ENCODE results near the gene SPG7. TPM values are rescaled to one million over a fixed set of nuclear protein-coding genes. Genes with fewer than 3 reads are reported as not detected.

Gene SPG7
- total and polyA plus RNA-seq, 4 donors, result 34.5 to 102 (median 49.5) TPM

DNA sequence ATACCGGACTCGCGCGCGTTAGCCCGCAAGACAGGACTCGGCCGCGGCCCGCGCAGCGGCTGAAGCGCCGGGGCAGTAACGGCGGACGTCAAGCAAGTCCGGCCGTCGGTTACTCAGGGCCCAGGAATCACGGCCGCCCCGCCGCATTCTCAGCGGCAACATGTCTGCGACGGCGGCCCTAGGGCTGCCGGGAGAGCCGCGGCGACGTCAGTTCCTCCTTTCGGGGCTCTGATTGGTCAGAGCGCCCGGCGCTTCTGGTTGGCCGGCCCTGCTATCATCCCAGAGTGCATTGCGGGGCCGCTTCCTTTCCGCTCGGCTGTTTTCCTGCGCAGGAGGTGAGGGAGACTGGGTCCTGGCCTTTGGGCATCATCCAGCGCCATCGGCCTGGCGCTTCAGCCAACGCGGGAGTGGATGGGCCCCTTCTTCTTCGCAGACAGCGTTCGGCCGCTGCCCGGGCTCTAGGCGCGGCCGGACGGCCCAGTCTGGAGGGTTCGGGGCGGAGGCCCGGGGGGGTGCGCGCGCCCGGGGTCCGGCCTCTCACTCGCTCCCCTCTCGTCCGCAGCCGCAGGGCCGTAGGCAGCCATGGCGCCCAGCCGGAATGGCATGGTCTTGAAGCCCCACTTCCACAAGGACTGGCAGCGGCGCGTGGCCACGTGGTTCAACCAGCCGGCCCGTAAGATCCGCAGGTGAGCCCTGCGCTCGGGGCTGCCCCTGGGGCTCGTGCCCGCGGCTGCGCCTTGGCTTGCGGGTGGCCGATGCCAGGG, 52.4 kb downstream of the SPG7 start, which contains the start of gene RPL13 (continued):
- TF ChIP-seq, protein P1, sequence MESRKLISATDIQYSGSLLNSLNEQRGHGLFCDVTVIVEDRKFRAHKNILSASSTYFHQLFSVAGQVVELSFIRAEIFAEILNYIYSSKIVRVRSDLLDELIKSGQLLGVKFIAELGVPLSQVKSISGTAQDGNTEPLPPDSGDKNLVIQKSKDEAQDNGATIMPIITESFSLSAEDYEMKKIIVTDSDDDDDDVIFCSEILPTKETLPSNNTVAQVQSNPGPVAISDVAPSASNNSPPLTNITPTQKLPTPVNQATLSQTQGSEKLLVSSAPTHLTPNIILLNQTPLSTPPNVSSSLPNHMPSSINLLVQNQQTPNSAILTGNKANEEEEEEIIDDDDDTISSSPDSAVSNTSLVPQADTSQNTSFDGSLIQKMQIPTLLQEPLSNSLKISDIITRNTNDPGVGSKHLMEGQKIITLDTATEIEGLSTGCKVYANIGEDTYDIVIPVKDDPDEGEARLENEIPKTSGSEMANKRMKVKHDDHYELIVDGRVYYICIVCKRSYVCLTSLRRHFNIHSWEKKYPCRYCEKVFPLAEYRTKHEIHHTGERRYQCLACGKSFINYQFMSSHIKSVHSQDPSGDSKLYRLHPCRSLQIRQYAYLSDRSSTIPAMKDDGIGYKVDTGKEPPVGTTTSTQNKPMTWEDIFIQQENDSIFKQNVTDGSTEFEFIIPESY (IDR thresholded peaks at IDR 0.05), result no peak
- TF ChIP-seq EGR1 (IDR thresholded peaks at IDR 0.05; ENCODE audit: low read depth in 2 of 2), result peak in 1 of 2 donors; percentile 54
- TF ChIP-seq RAD21 (IDR thresholded peaks at IDR 0.05), result no peak
- TF ChIP-seq NR2F2 (IDR thresholded peaks at IDR 0.05), result no peak
- no peak for TF ChIP-seq RXRA (IDR thresholded peaks at IDR 0.05)
- TF ChIP-seq, protein P2, sequence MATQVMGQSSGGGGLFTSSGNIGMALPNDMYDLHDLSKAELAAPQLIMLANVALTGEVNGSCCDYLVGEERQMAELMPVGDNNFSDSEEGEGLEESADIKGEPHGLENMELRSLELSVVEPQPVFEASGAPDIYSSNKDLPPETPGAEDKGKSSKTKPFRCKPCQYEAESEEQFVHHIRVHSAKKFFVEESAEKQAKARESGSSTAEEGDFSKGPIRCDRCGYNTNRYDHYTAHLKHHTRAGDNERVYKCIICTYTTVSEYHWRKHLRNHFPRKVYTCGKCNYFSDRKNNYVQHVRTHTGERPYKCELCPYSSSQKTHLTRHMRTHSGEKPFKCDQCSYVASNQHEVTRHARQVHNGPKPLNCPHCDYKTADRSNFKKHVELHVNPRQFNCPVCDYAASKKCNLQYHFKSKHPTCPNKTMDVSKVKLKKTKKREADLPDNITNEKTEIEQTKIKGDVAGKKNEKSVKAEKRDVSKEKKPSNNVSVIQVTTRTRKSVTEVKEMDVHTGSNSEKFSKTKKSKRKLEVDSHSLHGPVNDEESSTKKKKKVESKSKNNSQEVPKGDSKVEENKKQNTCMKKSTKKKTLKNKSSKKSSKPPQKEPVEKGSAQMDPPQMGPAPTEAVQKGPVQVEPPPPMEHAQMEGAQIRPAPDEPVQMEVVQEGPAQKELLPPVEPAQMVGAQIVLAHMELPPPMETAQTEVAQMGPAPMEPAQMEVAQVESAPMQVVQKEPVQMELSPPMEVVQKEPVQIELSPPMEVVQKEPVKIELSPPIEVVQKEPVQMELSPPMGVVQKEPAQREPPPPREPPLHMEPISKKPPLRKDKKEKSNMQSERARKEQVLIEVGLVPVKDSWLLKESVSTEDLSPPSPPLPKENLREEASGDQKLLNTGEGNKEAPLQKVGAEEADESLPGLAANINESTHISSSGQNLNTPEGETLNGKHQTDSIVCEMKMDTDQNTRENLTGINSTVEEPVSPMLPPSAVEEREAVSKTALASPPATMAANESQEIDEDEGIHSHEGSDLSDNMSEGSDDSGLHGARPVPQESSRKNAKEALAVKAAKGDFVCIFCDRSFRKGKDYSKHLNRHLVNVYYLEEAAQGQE (IDR thresholded peaks at IDR 0.05), result peak; percentile 96
- peak; percentile 29 for TF ChIP-seq FOXA1 (IDR thresholded peaks at IDR 0.05)

DNA sequence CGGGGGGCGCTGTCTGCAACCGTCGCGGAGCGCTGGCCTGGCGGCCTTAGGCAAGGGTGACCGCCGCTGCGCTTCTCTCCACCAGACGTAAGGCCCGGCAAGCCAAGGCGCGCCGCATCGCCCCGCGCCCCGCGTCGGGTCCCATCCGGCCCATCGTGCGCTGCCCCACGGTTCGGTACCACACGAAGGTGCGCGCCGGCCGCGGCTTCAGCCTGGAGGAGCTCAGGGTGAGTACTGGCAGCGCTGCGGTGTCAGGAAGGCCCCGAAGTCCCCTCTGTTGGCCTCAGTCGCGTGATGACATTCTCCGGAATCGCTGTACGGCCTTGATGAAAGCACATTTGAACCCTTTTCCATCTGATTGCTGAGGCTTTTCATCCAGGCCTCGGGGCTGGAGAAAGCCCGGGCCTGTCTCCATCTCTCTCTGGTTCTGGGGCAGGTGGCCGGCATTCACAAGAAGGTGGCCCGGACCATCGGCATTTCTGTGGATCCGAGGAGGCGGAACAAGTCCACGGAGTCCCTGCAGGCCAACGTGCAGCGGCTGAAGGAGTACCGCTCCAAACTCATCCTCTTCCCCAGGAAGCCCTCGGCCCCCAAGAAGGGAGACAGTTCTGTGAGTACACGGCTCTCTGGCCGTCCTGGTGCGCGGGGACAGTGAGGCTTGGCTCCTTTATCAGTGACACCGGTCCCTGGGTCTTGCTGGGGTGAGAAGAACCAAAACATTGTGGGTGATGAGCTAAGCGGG, 53.1 kb downstream of the SPG7 start:
- peaks cover 8 to 27% (median 25%) of the 10 kb centered on the region in 4 donors for H3K36me3 ChIP-seq (ENCODE audit: control insufficient read depth in 4 of 4, insufficient read depth in 3 of 4, low read depth in 1 of 4, low read length in 3 of 4)
- peak overlapping the region; percentile 94 to 97 for H3K27ac ChIP-seq (ENCODE audit: low read depth in 1 of 2, low read length in 2 of 2)
- H3K9me3 ChIP-seq (ENCODE audit: control insufficient read depth in 4 of 4, low read length in 3 of 4), result no peaks in the 10 kb centered on the region
- H3K4me3 ChIP-seq (ENCODE audit: low read depth in 1 of 3, low read length in 3 of 3), result peak overlapping the region; percentile 64 to 90 (median 87)
- no peak for TF ChIP-seq SP1 (IDR thresholded peaks at IDR 0.05)
- no peak for TF ChIP-seq FOXA2 (IDR thresholded peaks at IDR 0.05)
- no peak for TF ChIP-seq FOXA1 (IDR thresholded peaks at IDR 0.05)
- TF ChIP-seq, protein P3, sequence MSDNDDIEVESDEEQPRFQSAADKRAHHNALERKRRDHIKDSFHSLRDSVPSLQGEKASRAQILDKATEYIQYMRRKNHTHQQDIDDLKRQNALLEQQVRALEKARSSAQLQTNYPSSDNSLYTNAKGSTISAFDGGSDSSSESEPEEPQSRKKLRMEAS (IDR thresholded peaks at IDR 0.05), result no peak
- TF ChIP-seq, protein P4, sequence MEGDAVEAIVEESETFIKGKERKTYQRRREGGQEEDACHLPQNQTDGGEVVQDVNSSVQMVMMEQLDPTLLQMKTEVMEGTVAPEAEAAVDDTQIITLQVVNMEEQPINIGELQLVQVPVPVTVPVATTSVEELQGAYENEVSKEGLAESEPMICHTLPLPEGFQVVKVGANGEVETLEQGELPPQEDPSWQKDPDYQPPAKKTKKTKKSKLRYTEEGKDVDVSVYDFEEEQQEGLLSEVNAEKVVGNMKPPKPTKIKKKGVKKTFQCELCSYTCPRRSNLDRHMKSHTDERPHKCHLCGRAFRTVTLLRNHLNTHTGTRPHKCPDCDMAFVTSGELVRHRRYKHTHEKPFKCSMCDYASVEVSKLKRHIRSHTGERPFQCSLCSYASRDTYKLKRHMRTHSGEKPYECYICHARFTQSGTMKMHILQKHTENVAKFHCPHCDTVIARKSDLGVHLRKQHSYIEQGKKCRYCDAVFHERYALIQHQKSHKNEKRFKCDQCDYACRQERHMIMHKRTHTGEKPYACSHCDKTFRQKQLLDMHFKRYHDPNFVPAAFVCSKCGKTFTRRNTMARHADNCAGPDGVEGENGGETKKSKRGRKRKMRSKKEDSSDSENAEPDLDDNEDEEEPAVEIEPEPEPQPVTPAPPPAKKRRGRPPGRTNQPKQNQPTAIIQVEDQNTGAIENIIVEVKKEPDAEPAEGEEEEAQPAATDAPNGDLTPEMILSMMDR (IDR thresholded peaks at IDR 0.05; ENCODE audit: low read depth, low read length, missing input control), result no peak
- TF ChIP-seq GABPA (IDR thresholded peaks at IDR 0.05 in 1 of 2, conservative IDR thresholded peaks at IDR 0.05 in 1 of 2), result no peak
- TF ChIP-seq RAD21 (IDR thresholded peaks at IDR 0.05), result no peak
- no peak for TF ChIP-seq RXRA (IDR thresholded peaks at IDR 0.05)
- no peak for TF ChIP-seq EGR1 (IDR thresholded peaks at IDR 0.05; ENCODE audit: low read depth in 2 of 2)
- TF ChIP-seq, protein P5, sequence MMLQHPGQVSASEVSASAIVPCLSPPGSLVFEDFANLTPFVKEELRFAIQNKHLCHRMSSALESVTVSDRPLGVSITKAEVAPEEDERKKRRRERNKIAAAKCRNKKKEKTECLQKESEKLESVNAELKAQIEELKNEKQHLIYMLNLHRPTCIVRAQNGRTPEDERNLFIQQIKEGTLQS (IDR thresholded peaks at IDR 0.05), result no peak
- DNase-seq (ENCODE audit: low spot score), result peak; percentile 45
- peak overlapping the region; percentile 67 to 94 for H3K9ac ChIP-seq (ENCODE audit: low read depth in 1 of 2, low read length in 2 of 2)
- H3K27me3 ChIP-seq (ENCODE audit: control insufficient read depth in 4 of 4, insufficient read depth in 4 of 4, low read length in 3 of 4), result no peaks in the 10 kb centered on the region
- peaks cover 13 to 55% (median 36%) of the 10 kb centered on the region in 4 donors for H3K4me1 ChIP-seq (ENCODE audit: control insufficient read depth in 4 of 4, insufficient read depth in 4 of 4, low read length in 3 of 4)
- WGBS, result 11% methylated on average over 58 of the region's 58 CpGs
